HG03196 (cell line): ENCODE data around the gene MRNIP.

Source experiments
- ATAC-seq: cut with Tn5 transposase; IDR thresholded peaks from one replicate; pipeline ENCODE4 v1.9.1; 2021; ENCODE audit not compliant: unreplicated experiment

Gene MRNIP

GRCh38 chr5:179805529-179806249 lies 52.9 kb downstream of the MRNIP start:
- ATAC-seq: peak; percentile 18

- no peak for ATAC-seq
These were observed 53.5 kb downstream of the MRNIP start for GRCh38 chr5:179805070-179805528.

GRCh38 chr5:179804555-179804947 lies 54.1 kb downstream of the MRNIP start:
- no peak for ATAC-seq

- no peak for ATAC-seq
These were observed 54.7 kb downstream of the MRNIP start for GRCh38 chr5:179803651-179804554.

- no peak for ATAC-seq
These were observed 55.6 kb downstream of the MRNIP start for GRCh38 chr5:179802950-179803562.

GRCh38 chr5:179802207-179802883 lies 56.3 kb downstream of the MRNIP start:
- ATAC-seq: no peak

GRCh38 chr5:179801304-179802206 lies 57.1 kb downstream of the MRNIP start:
- ATAC-seq: peak; percentile 25

- ATAC-seq: no peak
These were observed 57.9 kb downstream of the MRNIP start for GRCh38 chr5:179800696-179801201.

GRCh38 chr5:179800071-179800695 lies 58.4 kb downstream of the MRNIP start:
- no peak for ATAC-seq

- no peak for ATAC-seq
These were observed 59.0 kb downstream of the MRNIP start for GRCh38 chr5:179799644-179799973.

GRCh38 chr5:179798771-179799643 lies 59.6 kb downstream of the MRNIP start:
- no peak for ATAC-seq

GRCh38 chr5:179798144-179798770 lies 60.4 kb downstream of the MRNIP start:
- no peak for ATAC-seq

- no peak for ATAC-seq
These were observed 60.9 kb downstream of the MRNIP start for GRCh38 chr5:179797741-179798140.

- ATAC-seq: no peak
These were observed 61.6 kb downstream of the MRNIP start for GRCh38 chr5:179796877-179797608.

GRCh38 chr5:179795863-179796833 lies 62.5 kb downstream of the MRNIP start:
- peak; percentile 67 for ATAC-seq
